HG03159 (cell line): ENCODE data around the gene IQSEC1.

Experiments used
- ATAC-seq: cut with Tn5 transposase; IDR thresholded peaks from one replicate; pipeline ENCODE4 v1.9.1; 2021; ENCODE audit warnings: mild to moderate bottlenecking, moderate library complexity; ENCODE audit not compliant: unreplicated experiment

IQSEC1 gene

DNA sequence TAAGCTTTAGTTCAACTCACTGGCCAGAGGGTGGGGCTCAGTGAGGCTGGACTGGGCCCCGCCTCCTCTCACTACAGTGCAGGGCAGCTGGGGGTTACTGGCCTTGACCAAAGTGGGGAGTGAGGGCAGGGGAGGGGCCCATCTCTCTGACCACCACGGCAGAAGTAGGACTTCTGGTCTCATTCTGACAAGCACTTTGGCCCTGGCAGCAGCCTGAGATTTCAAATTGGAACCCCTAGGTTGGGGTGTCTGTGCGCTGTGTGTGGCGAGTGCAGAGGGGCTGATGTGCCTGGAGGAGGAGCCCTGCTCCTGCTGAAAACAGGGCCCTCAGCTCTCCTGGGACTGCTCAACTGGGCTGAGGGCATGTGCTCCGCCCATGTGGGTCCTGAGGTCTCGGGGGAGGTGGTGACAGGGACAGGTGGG lies 171.6 kb downstream of the IQSEC1 start:
- no peak for ATAC-seq

DNA sequence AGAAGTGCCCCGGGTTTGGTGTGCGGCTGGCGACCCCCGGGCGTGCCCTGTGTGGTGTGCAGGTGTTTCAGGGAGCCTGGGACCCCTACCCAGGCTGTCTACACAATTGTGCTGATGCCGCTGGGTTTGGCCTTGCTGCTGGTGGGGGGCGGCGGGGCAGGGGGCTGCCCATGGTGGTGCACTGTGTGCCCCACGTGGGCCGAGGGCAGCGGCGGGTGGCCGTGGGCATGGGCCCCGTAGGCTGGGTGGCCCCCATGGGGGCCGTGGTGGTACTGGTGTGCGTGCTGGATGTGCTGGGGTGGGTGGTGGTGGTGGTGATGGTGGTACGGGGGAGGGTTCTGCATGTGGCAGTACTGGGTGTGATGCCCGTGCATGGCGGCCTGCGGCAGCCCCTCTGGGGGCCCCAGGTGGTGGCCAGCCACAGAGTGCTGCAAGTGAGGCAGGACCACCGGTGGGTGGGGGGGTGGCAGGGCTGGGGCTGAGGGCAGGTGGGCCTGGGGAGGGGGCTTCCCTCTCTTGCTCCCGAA lies 172.3 kb downstream of the IQSEC1 start:
- no peak for ATAC-seq

DNA sequence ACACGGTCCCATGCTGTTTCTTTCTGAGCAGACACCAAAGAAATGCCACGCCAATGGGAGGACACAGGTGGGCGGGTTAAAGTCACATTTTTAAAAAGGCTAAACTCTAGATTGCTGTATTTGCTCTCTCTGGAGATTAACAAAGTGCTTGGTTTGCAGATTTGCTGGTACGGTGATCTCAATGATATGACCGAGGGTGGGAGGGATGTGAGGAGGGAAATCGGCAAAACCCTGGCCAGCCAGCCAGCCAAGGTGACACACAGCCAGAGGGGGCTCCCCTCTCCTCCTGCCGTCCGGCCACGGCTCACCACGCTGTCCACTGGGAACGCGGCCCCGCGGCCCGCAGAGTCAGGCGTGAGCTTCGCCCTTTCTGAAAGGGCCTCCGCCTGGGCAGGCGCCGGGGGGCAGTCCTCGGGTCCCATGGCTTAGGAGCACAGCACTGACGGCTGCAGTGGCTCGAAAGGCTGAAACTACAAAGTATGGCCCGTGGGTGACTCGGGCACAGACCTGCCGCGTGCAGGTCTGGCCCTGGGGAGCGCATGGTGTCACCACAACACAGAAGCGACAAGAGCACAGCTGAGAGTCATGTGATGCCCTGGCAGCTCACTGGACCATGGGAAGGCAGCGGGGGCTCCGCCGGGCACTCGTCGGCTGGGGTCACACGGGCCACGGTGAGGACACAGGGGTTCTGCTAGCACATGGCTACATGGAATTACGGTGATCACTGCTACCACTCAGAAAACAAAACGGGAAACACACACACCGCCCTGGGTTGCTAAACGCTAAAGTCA lies 174.1 kb downstream of the IQSEC1 start:
- no peak for ATAC-seq

DNA sequence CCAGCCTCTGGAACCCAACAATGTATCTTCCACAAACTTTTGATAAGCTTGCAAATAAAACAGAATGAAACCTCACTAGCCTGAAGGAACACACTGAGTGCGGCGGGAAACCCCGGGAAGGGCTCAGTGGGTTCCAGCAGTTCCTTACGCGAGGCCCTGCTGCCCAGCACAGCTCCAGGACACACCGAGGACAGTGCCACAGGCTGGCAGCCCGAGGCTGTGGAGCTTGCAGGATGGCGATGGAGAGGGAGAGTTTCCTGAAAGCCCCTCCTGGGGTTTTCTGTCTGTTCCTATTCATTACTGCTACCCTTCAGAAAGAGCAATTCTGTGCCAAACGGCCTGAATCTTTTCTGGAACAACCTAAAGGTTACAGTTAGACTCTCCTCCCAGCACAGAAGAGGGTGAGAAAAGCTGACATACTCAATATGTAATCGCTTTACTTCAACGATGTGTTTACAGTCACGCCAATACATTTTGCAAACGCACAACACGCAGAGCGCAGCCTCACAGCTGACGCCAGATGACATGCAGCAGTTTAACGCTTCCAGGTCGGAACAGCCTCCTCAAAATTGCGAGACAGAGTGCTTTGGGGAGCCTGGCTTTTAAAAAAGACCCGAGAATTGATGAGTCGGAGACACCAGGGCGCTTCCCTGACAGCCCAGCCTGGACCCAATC lies 174.8 kb downstream of the IQSEC1 start:
- ATAC-seq: no peak

DNA sequence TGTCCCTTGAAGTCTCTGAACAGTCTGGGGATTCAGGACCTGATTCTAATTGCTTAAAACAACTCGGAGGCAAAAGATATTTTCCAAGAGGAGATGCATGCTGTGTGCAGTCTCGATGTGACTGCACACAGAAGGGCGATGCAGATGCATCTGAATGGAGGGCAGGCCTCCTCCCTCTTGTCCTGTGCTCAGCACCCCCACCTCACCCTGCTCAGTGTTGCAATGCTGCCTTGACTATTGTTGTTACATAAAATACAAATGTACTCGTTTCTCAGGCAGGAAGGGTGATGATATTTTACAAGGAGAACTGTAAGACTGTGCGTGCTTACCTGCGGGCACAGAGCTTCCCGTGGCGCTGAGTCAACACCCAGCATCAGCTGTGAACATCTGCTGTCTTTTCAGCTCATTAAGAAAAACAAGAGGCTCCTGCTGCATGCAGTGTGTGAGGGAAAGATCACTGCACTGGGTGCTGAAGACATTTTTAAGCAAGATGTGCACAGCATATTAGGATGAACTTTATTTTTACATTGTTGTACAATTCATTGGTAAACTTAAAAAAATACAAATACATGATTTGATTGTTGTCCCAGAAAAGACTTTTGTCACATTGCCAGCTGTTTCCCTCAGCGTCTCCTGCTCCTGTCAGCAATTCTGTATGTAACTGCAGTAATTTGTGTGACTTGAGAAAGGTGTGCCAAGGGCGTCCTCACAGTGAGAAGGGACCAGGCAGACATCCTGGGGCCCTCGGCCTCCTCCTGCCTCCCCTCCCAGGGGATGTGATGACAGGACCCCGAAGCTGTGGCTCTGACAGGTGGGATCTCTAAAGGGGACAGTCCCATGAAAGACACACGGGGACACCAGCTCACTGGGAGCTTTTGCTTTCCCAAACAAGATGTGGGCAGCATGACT lies 175.6 kb downstream of the IQSEC1 start:
- no peak for ATAC-seq

DNA sequence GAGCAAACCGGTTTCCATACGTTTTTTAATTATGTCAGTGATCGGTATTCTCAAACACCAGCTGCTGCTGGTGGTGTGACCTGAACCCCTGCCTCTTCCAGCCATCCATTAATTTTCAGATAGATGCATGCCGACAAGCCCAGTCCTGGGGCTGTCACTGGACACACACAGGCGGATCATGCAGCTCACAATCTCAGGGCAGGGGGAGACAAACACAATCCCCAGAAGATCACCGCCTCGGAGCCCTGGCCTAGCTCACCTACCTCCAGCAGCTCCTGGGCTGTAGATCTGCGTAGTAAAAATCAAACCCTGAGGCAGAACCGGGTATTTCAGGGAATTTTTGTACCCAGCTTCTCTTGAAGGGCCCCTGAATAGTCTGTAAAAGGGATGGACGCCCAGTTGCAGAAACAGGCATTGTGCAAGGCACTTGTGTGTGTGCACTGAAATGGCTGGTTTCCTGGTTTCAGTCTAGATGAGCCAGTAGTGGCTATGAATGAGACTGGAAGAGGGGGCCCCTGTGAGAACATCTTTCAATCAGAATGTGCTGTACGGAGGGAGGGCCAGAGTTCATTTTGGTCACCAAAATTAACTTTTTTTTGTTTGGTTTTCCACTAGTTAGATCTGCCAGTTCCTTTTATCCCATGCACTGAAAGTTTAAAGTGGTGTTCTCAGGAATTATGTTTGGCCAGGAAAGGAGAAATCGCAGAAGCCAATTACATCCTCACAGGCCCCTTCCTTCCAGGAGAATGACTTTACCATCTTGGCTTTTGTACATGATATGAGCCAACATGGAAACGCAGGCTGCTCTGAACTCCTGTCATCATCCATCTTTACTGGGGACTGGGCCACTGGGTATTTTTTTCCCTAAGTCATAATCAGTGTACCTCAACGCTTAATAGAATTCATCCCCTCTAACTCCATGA lies 176.9 kb downstream of the IQSEC1 start:
- ATAC-seq: no peak

DNA sequence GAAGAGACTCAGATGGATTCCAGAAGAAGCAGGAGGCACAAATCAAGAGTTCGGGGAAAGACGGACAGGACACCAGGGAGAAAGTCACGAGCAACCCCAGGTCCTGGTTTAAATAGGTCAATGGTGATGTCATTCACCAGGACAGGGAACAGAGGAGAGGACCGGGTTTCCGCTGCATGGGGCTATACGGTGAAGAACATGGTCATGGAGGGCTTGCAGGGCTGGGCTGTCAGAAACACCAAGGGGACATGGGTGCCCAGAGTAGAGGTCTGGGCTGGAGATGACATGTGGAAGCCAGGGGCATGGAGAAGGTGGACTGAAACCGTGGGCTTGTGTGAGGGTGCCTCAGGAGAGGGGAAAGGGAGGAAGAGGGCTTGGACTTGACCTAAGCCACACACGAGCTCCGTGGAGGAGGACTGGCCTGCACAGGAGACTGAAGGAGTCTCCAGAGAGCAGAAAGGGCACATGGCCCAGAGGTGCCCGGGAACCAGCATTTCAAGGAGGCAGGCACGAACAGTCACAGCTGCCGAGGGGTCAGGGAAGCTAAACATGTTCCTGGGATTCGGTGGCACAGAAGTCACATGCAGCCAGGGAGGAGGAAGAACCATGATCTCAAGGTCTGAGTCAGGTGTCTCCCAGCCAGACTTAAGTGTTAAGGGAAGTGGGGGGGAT lies 177.7 kb downstream of the IQSEC1 start:
- no peak for ATAC-seq

DNA sequence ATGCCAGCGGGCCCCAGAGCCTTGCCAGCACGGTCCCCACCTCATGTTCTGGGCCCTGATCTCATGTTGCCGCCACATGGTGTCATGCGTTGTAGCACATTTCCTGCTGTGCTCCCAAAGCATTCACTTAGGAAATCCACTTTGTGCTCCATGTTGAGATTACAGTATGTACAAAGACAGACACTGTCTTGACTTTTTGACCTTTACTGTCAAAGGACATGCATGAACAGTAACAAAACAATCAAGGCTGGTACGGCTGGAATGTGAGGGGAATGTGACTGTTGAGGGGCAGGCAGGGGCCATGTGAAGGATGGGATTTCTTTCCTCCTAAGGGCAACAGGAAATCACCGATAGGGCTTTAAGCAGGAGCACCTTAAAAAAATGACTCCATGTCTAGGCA lies 178.6 kb downstream of the IQSEC1 start:
- no peak for ATAC-seq

DNA sequence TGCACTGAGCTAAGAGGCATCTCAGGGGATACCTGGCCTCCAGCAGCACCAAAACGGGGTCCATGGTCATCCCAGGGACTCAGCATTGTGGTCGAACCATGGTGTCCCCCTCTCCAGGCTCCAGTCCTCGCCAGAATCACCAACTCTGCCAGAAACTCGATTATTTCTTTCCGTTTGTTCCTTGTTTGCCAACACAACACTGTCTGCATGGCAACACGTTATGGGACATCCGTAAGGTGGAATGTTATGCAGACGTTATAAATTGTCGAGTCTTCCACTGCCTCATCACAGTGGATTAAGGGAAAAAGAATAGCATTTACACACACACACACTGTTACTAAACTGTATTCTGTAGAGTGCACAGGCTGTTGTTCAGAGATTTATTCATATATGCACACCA lies 179.4 kb downstream of the IQSEC1 start:
- ATAC-seq: no peak

DNA sequence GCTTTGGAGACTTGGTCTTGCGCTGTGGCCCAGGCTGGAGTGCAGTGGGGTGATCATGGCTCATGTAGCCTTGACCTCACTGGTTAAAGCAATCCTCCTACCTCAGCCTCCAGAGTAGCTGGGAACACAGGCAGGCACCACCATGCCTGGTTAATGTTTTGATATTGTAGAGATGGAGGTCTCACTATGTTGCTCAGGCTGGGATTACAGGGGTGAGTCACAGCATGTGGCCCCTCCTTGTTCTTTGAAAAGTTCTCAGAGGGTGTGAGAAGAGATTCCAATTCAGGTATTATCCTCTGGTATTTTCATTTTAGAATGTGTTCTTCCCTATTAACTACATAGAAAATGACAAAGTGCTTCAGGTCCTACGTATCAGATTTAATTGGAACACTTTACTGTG lies 180.0 kb downstream of the IQSEC1 start:
- no peak for ATAC-seq

DNA sequence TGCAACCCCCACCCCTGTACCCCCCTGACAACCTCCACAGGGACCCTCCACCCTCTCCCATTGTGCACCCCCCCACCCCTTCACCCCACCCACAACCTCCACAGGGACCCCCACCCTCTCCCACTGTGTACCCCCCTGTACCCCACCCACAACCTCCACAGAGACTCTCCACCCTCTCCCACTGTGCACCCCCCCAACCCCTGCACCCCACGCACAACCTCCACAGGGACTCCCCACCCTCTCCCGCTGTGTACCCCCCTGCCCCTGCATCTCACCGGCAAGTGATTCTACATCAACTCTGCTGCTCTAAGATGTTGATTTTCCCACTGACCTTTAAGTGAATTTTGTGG lies 180.4 kb downstream of the IQSEC1 start:
- ATAC-seq: no peak

DNA sequence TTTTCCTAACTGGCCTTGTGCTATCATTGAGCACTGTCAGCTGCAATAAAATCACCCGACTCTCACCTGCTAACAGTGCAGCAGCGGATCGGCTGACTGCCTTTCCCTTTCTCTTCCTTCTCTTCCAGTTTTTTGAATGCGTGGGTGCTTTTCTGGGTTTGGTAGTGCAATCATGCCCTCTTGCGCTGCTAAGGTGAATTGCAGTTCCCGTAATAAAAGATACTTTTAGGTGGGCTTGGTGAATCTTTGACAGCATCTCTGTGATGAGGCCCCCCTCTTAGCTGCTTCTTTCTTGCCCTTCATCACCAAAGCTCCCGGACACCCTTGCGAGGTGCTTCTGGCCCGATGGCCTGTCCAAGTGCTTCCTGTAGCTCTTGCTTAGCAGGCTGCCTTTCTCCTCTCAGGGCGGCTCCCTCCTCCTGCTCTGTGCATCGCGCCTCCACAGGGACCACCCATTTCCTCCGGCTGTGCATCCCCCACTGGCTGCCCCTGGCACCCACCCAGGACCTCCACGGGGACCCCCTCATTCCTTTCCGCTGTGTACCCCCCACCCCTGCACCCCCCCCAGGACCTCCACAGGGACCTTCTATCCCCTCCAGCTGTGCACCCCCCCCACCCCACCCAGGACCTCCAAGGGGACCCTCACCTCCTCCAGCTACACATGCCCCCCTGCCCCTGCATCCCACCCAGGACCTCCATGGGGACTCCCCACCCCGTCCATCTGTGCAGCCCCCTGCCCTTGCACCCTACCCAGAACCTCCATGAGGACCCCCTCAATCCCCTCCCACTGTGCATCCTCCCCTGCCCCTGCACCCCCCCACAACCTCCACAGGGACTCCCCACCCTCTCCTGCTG lies 181.0 kb downstream of the IQSEC1 start:
- ATAC-seq: no peak

DNA sequence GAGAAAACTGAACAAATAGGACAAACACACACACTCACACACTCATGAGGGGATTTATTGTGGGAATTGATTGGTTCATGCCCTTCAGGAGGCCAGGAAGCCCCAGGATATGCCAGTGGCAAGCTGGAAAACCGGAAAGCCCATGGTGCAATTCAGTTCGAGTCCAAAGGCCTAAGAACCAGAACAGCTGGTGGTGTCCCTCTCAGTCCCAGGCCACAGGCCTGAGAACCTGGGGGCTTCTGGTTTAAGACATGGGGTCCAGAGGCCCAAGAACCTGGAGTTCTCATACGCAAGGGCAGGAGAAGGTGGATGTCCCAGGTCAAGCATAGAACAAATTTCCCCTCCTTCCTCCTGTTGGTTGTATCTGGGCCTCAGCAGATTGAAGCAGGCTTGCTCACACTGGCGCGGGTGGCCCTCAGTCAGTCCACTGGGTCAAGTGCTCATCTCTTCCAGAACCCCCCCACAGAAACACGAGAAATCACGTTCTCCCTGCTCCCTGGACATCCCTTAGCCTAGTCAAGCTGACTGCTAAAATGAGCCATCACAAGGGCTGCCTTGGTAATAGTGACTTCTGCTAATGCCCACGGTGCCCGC lies 181.7 kb downstream of the IQSEC1 start:
- ATAC-seq: no peak

DNA sequence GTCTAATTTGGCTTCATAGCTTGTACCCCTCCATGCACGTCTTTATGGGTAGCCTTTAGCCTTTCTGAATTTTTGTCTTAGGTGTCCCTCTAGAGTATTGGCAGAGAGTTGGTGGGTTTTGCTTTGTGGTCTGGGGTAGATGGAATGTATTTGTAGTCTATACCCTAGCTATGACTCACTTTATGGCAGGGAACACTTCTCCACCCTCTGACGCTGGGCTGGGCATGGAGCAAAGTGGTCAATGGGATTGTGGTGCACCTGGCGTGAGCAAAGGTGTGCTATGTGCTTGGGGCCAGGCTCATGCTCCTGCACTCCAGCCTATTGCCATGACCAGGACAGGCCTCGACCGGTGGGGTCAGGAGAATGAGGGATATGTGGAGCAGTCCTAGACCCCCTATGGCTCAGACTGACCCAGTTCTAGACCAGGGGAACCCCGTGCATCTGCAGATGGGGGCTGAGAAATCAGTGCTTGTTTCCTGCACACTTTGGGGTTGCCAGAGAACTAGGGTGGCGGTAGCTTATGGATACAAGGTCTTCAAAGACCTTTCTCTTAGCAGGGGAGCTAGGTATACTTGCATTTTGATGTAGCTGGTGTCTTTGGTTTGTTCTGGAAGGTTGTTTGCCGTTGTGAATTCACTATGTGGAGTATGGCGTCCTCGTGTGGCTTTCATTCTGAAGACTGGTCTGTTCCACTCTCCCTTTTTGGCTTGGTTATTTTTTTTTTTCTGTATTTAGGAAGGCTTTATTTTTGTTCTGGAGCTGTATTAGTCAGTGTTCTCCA lies 182.4 kb downstream of the IQSEC1 start:
- ATAC-seq: no peak

DNA sequence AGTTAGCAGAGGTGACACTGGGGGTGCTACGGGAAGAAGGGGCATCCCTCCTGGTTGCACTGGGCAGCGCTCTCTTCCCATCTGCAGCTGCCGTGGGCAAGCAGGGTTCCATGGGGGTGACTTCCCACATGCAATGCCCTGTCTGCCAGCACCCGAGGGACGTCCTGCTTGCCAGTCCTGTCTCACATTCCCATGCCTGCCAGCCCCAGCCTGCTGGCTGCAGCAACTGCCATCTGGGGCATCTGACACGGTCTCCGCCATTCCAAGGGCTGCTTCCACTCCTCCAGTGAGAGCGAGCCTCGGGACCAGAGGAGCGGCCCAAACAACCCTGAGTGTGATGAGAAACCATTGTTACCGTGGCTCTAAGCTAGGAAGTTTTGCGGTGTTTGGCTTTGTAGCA lies 186.5 kb downstream of the IQSEC1 start:
- ATAC-seq: no peak

DNA sequence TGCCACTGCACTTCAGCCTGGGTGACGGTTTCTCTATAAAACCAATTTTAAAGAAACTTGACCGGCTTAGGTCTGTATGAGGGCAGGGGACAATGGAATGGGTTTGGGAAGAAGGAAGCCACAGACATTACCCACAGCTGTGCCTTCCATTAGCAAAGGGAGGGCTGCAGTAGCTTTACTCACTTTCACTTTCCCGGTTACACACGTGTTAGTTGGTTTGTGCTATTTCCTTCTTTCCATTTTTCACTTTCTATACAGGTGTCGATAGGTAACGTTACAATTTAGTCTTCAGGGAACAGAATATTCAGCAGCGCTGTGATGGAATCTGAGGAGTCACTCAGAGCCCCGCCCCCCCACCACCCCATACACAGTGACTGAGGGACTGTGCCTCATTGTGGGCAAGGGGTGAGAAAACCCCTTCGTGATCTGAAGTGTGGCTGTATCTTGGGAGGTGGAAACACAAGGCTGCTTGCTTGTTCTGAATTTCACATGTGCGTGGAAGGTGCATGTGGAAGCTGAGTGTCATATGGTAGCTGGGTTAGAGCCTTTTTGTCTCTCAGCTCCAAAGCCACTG lies 187.0 kb downstream of the IQSEC1 start:
- peak; percentile 59 for ATAC-seq

DNA sequence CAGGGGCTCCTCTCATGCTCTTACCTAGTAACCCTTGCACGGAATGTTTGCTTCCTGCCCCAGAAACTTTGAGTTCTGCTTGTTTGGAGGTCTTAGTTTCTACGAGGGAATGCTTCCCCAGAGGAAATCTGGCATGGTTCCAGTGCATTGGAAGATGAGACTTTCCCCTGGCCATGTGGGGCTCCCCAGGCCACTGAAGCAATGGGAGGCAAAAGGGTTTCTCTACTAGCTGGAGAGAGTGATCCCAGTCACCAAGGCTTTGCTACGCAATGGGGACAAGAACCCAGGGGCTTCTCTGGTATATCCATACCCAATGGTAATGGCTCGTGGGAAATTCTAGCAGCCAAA lies 187.7 kb downstream of the IQSEC1 start:
- ATAC-seq: no peak
